Adrenal gland (tissue), 12 donors: ENCODE measurements around the gene VPS33B. TPM values are rescaled to one million over a fixed set of nuclear protein-coding genes. Genes with fewer than 3 reads are reported as not detected.

Source experiments
- DNase-seq, 7 donors: peaks; one replicate each; pipeline ENCODE4 v3.0.0-alpha.2; 2019 to 2020
- H3K27ac ChIP-seq, 5 donors: fragments of 200-600 bp; sonication (generic) in 4 of 5; 1 replicate in 3 of 5; 2 replicates in 2 of 5; pipeline versions ENCODE4 v1.5.1 to v1.8.0; 2016 to 2020; ENCODE audit warnings: mild to moderate bottlenecking in 1 of 5
- H3K27me3 ChIP-seq: fragments of 200-600 bp; 2 replicates; pipeline ENCODE4 v1.8.0; 2021
- H3K36me3 ChIP-seq, 2 donors: fragments of 200-600 bp; replicated peaks in 1 of 2; 1 replicate in 1 of 2; 2 replicates in 1 of 2; pipeline versions ENCODE4 v1.5.1 to v1.8.0; 2018 to 2022
- H3K4me1 ChIP-seq, 2 donors: fragments of 200-600 bp; replicated peaks in 1 of 2; 1 replicate in 1 of 2; 2 replicates in 1 of 2; pipeline versions ENCODE4 v1.5.1 to v1.8.0; 2018 to 2021
- H3K4me3 ChIP-seq, 4 donors: fragments of 200-600 bp; sonication (generic) in 3 of 4; one replicate each; pipeline ENCODE4 v1.5.1; 2016 to 2018
- H3K9me3 ChIP-seq, 3 donors: fragments of 200-600 bp; sonication (generic) in 1 of 3; replicated peaks in 1 of 3; 1 replicate in 2 of 3; 2 replicates in 1 of 3; pipeline versions ENCODE4 v1.5.1 to v1.8.0; 2016 to 2021
- POLR2A ChIP-seq, 2 donors: fragments of 450-650 bp; IDR thresholded peaks; one replicate each; pipeline ENCODE4 v1.6.1; 2017; ENCODE audit warnings: antibody characterized with exemption in 2 of 2, mild to moderate bottlenecking in 2 of 2, moderate library complexity in 1 of 2
- WGBS, 4 donors: extraction: QIAGEN DNeasy Blood & Tissue Kit in 2 of 4; methylation state at CpG; one replicate each; pipeline versions ENCODE4 v1.1.5 to v1.1.7; 2013 to 2017; 5-methylcytosine and 5-hydroxymethylcytosine counted together
- intact Hi-C, 2 donors: fragments of 100-400 bp; cut with DNase I; formaldehyde crosslinking; loops; one replicate each; pipeline versions ENCODE4 v1.14.1 to v1.15.0; 2022 to 2023
- polyA plus RNA-seq, 3 donors: library from polyadenylated mRNA; stranded (reverse); fragments of 200-250 nt in 2 of 3; fragments of 350-450 nt in 1 of 3; fragmentation: Illumina TruSeq in 1 of 3; extraction: RNeasy Lipid Tissue Mini Kit (QIAGEN cat#74804) in 1 of 3; gene quantifications; one replicate each; pipeline ENCODE4 v1.2.3, GENCODE V29; 2013 to 2014
- total RNA-seq, 9 donors: library from RNA; depleted of rRNA in 4 of 9; stranded (reverse); fragments of >200 nt in 4 of 9; fragments of 120-200 nt in 1 of 9; fragmentation: NEBNext Ultra II Directional in 1 of 9; extraction: Animal tissue kit (Norgen Biotek cat#: 25700) in 1 of 9; gene quantifications; one replicate each; pipeline versions ENCODE4 v1.1.0 to v1.2.4, GENCODE V29; 2013 to 2023
- TF ChIP-seq, protein P1 (sequence below), 6 experiments: fragments of 450-650 bp in 4 of 6; fragments of 200-600 bp in 2 of 6; sonication (generic) in 1 of 6; IDR thresholded peaks; 1 replicate in 5 of 6; 2 replicates in 1 of 6; pipeline versions ENCODE4 v1.5.1 to v1.8.0; 2016 to 2021; ENCODE audit warnings: antibody characterized with exemption in 6 of 6, mild to moderate bottlenecking in 2 of 6, moderate library complexity in 1 of 6
- donor health status: healthy with polysubstance abuse.
- donor health status: Bipolar disorder and iron deficiency.
- donor health status: DM: yes; HTN: yes; CAD: no.
- donor health status: DM: no; HTN: no; CAD: no.
- donor health status: DM: no; HTN: no; CAD: no.
- donor health status: DM: yes; HTN: yes; CAD: no.

Gene VPS33B
- total and polyA plus RNA-seq, 12 donors: 9.1 to 23.8 (median 15.6) TPM

GRCh38 chr15:90970274-90970673 is 52.1 kb downstream of the VPS33B start:
- TF ChIP-seq, protein P1, sequence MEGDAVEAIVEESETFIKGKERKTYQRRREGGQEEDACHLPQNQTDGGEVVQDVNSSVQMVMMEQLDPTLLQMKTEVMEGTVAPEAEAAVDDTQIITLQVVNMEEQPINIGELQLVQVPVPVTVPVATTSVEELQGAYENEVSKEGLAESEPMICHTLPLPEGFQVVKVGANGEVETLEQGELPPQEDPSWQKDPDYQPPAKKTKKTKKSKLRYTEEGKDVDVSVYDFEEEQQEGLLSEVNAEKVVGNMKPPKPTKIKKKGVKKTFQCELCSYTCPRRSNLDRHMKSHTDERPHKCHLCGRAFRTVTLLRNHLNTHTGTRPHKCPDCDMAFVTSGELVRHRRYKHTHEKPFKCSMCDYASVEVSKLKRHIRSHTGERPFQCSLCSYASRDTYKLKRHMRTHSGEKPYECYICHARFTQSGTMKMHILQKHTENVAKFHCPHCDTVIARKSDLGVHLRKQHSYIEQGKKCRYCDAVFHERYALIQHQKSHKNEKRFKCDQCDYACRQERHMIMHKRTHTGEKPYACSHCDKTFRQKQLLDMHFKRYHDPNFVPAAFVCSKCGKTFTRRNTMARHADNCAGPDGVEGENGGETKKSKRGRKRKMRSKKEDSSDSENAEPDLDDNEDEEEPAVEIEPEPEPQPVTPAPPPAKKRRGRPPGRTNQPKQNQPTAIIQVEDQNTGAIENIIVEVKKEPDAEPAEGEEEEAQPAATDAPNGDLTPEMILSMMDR (IDR thresholded peaks at IDR 0.05): no peak
- no peak for TF ChIP-seq POLR2A (IDR thresholded peaks at IDR 0.05)
- Histone ChIP-seq H3K4me1 (no peaks in the 10 kb centered on the region), H3K27me3 (no peaks in the 10 kb centered on the region), H3K4me3 (no peak overlapping the region), H3K27ac (no peak overlapping the region), H3K9me3 (no peaks in the 10 kb centered on the region), H3K36me3 (no peaks in the 10 kb centered on the region)
- DNase-seq: no peak
- intact Hi-C loops: no loop called here
- WGBS, 4 donors: 93 to 96% (median 94%) methylated on average over 7 of the region's 7 CpGs

DNA sequence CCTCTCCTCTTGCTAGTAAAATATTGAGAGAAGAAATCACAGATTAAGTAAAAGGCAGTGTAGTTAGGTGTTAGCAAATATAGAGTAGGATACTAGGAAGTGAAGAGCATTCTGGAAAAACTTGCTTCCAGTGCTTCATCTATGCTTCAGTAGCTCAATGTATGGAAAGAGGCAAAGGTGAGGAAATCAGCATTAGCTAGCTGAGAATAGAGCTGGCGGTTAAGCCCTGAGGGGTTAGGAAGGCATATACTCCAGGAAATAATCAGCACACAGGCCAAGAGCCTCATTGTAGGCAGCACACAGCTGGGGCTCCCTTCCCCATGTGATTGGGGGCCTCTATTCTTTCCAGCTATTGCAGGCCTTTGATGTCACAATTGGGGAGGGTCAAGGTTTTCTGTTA is 54.0 kb downstream of the VPS33B start:
- Histone ChIP-seq H3K9me3 (no peaks in the 10 kb centered on the region), H3K27me3 (no peaks in the 10 kb centered on the region), H3K4me3 (no peak overlapping the region), H3K27ac (no peak overlapping the region), H3K36me3 (no peaks in the 10 kb centered on the region), H3K4me1 (no peaks in the 10 kb centered on the region)
- no peak for DNase-seq
- 91 to 100% (median 95%) methylated on average over 1 of the region's 1 CpG for whole genome bisulfite sequencing, 4 donors
- intact Hi-C loops: no loop called here
- no peak for TF ChIP-seq POLR2A (IDR thresholded peaks at IDR 0.05)
- TF ChIP-seq, protein P1 (IDR thresholded peaks at IDR 0.05): no peak

DNA sequence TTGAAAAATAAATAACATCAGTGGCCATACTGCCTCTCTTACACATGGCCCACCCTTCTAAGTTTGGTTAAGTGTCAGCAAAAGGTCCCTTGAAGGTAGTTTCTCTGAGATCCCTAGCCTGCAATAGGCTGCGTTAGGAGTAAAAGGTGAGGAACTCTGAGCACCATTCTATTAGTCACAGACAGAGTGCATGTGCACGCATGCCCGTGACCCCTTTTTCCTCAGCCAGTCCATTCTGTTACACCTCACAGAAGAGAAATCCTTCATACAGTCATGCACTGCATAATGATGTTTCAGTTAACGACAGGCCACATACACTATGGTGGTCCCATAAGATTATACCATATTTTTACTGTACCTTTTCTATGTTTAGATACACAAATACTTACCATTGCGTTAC is 55.2 kb downstream of the VPS33B start:
- peaks cover 0 to 7% of the 10 kb centered on the region in 2 donors for H3K36me3 ChIP-seq
- no peaks in the 10 kb centered on the region for H3K4me1 ChIP-seq
- H3K4me3 ChIP-seq: no peak overlapping the region
- no peaks in the 10 kb centered on the region for H3K9me3 ChIP-seq
- H3K27ac ChIP-seq: no peak overlapping the region
- no peak for TF ChIP-seq POLR2A (IDR thresholded peaks at IDR 0.05)
- TF ChIP-seq, protein P1 (IDR thresholded peaks at IDR 0.05): no peak
- no peaks in the 10 kb centered on the region for H3K27me3 ChIP-seq
- 87 to 99% (median 92%) methylated on average over 5 of the region's 5 CpGs for WGBS, 4 donors
- DNase-seq: no peak
- intact Hi-C loops: no loop called here

DNA sequence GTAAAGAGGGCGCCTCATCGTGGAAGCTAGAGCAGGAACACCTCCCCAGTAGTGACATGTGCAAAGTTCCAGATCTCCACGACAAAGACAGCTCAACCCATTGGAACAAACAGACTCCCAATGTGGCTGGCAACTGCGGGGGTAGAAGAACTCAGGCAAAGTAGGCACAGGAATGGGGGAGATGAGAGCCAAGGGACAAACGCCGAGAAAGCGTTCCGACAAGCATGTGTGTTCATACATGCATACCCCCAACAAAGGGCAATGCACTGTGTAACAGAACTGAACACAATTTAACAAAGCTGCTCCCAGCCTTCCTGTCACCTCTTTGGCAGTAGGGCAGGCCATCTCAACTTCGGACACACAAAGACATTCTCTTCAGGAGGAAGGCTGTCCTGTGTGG is 56.1 kb downstream of the VPS33B start:
- Histone ChIP-seq H3K4me1 (no peaks in the 10 kb centered on the region), H3K4me3 (no peak overlapping the region), H3K27me3 (no peaks in the 10 kb centered on the region), H3K36me3 (peaks cover 0 to 15% of the 10 kb centered on the region in 2 donors), H3K27ac (no peak overlapping the region), H3K9me3 (no peaks in the 10 kb centered on the region)
- TF ChIP-seq, protein P1 (IDR thresholded peaks at IDR 0.05): no peak
- TF ChIP-seq POLR2A (IDR thresholded peaks at IDR 0.05): no peak
- WGBS, 4 donors: 86 to 93% (median 91%) methylated on average over 9 of the region's 9 CpGs
- intact Hi-C loops: no loop called here
- DNase-seq: no peak
